ENCODE measurements around the gene ROCK2.
"Not testable (repeated sequence)": the region's sequence is repeated elsewhere in the genome, so short reads cannot be mapped to it uniquely, and the experiment has no call there.

Gene ROCK2

DNA sequence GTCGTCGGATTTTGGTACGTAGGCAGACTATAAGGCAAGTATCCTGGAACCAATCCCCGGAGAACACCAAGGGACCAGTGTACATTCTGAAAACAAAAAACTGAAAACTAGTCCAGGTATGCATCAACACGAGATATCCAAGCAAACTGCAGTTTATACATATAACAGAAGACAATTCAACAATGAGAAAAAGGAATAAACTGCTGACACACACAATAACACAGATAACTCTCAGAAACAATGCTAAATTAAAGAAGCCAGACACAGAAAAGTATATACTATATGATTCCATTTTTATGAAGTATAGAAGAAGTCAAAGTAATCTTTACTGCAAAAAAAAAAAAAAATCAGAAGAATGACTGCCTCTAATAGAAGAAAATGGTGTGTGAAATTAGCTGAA lies 5.9 kb downstream of the ROCK2 start:
- no peak for DNase-seq

DNA sequence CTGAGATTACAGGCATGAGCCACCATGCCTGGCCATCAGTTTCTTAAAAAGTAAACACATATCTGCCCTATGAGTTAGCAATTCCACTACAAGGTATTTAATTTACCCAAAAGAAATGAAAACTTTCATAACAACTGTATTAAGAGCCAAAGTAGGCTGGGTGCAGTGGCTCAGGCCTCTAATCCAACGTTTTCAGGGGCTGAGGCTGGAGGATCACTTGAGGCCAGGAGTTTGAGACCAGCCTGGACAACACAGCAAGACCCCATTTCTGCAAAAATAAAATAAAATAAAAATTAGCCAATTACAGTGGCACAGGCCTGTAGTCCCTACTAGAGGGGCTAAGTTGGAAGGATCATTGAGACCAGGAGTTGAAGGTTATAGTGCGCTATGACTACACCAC lies 6.5 kb downstream of the ROCK2 start:
- no peak for DNase-seq

DNA sequence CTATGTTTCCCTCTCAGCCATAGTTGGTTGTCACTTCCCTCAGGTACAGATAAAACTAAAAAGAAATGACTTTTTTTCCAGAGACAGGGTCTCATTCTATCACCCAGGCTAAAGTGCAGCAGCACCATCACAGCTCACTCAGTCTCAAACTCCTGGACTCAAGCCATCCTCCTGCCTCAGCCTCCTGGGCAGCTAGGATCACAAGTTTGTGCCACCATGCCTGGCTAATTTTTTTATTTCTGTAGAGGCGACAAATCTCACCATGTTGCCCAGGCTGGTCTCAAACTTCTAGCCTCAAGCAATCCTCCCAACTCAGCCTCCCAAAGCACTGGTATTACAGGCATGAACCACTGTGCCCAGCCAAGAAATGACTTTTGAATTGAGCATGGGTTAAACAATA lies 8.2 kb downstream of the ROCK2 start:
- DNase-seq = no peak

DNA sequence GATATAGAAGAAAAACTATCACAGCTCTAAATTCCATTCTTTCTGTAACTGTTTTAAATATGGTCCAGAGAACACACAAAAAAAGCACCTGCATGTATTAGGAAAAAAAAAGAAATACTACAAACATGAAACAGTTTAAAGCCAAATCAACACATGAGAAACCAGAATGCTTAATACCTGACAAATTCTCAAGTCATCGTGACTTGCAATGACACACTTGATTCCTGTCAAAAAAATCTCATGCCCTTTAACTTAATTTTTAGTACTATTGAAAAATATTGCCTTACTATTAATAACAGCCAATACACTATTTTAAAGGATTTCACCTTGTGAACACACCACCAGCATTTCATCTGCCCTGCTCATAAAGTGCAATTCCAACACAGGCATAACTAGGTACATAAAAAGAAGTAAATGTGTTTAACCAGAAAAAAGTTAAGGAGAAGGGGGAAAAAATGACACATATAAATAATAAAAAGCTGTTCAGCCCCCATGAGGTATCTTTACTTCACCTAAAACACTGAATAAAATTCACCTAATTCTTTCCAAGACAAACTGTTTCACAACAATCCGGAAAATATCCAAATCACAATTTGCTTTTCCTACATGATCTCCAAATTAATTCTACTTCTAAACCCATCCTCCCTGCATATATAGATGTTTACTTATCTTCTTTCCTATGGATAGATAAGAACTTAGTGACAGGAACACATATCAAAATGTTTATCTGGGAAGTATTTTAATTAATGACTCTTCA lies 10.8 kb downstream of the ROCK2 start:
- DNase-seq = no peak

DNA sequence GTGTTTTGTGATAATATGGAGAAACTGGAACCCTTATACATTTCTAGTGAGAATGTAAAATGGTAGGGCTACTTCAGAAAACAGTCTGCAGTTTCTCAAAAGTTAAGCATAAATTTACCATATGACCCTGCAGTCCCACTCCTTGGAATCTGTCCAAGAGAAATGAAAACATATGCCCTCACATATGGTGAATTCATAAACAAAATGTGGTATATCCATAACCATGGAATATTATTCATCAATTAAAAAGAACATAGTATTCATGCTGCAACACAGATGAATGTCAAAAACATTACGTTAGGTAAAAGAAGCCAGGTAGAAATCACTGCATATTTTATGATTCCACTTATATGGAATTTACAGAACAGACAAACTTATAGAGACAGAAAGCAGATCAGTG lies 11.8 kb downstream of the ROCK2 start:
- no peak for DNase-seq

DNA sequence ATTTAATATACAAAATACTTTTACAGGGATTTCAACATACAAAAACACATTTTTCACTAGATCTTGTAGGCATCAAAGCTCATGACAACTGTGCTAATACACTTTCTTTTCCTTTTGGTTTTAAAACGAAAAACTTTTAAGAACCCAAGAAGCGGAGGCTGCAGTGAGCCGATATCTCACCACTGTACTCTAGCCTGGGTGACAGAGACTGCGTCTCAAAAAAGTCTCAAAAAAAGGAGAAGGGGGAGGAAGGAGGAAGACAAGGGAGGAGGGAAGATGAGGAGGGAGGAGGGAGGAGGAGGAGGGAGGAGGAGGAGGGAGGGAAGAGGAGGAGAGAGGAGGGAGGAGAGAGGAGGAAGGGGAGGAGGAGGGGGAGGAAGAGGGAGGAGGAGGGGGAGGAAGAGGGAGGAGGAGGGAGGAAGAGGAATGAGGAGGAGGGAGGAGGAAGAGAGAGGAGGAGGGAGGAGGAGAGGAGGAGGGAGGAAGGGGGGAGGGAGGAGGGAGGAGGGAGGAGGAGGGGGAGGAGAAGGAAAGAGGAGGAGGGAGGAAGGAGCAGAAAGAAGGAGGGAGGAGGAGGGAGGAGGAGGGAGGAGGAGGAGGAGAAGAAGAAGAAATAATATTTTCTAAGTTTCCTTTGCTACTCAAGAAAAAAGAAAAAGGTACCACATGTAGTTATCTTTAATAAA lies 13.8 kb downstream of the ROCK2 start:
- no peak for DNase-seq

DNA sequence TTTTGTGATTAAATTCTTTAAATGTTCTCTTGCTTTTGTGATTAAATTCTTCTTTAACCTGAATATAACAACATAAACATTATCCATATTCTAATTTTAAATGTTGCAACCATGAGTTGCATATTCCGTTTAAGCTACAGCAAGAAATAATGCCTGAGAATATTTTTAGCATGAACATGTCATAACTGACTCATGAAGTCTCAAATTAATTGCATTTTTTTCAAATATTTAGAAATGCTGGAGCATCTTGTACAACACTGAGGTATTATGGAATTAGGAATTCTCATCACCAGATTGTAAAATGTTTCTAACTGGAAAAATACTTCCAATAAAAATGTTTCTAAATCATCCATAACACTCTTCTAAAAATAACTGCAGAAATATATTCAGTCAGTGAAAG lies 14.7 kb downstream of the ROCK2 start:
- DNase-seq = no peak

DNA sequence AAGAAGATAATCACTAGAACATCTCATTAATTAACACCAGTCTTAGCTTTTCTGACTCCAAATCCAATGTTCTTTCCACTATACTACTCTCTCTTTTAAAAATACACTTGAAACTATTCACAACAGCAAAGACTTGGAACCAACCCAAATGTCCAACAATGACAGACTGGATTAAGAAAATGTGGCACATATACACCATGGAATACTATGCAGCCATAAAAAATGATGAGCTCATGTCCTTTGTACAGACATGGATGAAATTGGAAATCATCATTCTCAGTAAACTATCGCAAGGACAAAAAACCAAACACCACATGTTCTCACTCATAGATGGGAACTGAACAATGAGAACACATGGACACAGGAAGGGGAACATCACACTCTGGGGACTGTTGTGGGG lies 15.9 kb downstream of the ROCK2 start:
- not testable (repeated sequence) for DNase-seq

DNA sequence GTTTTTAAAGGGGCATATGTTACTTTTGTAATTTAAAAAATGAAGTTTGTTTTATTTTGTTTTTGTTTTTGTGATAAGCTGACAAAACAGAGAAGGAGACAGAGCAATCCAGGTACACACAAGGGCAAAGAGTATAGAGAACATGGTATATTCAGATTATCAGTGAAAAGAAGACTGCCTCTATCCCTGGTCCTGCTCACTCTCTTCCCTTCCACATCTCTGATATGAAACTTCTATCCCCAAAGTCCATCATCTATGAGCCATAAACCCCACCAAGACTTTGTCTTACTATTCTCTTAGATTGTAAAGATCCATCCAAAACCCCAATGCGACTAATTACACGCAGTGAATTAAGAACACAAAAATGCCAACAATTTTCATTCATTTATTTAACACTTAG lies 16.6 kb downstream of the ROCK2 start:
- no peak for DNase-seq

DNA sequence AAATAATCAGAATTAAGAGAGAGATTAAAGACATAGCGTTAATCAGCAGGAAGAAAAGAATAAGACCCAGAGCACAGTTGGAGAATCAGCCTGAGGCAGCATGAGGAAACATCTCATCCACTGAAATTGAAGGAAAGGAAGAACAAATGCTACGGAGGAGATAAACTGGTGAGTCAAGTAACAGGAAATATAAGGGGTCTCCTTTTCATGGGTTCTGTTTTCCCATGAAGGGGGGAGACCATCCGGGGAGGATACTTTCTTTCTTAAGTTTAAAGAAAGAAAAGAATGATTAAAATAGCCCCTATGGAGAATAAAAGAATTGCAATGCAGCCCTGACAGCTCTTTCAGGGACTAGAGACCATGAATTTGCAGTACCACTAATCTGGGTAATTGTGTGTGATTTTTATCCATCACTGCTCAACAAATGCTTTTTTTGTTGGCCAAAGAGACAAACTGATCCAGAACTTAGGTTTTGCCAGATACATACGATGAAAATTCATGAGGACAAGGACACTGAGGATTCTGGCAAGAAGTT lies 17.7 kb downstream of the ROCK2 start:
- no peak for DNase-seq

DNA sequence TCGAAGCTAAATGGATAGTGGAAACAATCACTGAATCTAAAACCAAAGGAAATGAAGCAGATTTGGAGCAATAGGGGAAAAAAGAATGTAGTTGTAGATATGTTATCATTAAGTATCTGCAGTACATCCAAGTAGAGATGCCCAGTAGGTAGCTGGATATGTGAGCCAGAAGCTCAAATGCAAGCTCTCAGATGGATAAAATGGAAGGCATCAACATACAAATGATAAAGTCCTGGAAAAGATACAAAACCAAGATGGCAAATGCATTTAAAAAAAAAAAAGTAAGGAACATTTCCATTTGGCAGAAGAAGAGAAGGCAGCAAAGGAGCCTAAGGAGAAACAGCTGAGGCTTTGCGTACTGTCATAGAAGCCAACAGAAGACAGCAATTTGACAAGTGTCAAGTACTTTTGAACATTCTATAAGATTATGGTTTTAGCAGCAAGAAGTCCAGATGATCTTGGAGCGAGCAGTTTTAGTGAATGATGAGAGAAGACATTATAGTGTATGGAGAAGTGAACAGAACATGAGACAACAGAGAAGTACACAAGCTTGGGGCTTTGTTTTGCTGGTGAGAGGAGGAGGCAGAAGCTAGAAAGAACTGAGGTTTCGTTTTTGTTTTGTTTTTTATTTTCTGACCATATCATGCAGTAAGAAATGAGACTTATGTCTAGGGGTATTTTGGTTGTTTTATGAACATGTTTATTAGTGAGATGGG lies 18.3 kb downstream of the ROCK2 start:
- DNase-seq = no peak

DNA sequence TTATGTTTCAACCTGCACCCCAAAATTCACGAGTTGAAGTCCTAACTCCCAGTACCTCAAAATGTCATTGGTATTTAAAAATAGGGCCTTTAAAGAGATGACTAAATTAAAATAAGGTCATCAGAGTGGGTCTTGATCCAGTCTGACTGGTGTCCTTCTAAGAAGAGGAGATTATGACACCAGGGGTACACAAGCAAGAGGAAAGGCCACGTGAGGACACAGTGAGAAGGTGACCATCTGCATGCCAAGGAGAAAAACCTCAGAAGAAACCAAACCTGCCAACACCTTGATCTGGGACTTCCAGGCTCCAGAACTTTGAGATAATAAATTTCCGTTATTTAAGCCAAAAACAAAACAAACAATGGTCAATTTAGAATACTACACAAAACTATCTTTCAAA lies 22.6 kb downstream of the ROCK2 start:
- no peak for DNase-seq

DNA sequence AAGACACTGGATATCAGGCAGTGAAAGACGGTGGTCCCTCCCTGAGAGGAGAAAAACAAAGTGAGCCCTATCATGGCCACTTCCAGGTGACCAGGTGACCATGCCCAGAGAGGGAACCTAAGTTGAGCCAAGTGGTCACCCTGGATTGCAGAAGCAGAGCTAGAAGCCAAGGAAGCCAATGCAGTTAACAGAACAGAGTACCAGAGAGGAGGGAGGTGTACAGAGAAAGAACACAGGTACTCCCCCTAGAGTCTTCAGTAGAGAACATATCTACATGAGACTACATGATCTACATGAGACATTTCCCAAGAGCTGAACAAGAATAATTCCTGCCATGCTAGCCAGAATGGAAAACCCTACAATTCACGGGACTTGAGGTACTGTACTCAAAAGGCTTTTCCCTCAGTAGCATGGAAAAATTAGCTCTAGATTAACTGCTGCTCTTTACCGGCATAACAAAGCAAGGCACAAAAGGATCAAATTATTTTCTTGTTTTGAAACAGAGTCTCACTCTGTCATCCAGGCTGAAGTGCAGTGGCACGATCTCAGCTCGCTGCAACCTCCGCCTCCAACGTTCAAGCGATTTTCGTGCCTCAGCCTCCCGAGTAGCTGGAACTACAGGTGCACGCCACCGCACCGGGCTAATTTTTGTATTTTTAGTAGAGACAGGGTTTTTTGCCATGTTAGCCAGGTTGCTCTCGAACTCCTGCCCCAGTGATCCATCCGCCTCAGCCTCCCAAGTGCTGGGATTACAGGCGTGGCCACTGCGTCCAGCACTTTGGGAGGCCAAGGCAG lies 23.5 kb downstream of the ROCK2 start:
- DNase-seq = no peak

DNA sequence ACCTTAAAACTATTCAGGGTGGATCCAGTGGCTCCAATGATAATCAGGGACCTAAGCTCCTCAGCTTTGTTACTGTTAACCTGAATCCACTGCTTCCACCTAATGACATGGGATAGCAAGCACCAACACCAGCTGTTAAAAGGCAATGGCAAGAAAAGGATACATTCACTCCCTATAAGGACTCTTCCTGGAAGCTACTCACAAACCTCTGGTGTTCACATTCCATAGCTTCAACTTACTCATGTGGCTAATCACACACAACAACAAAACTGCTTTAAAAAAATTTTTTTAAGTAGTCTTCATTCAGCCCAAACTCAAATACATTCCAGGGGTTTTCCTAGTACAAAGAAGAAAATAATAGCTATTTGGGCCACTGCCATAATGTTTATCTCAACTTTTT lies 24.5 kb downstream of the ROCK2 start:
- no peak for DNase-seq

DNA sequence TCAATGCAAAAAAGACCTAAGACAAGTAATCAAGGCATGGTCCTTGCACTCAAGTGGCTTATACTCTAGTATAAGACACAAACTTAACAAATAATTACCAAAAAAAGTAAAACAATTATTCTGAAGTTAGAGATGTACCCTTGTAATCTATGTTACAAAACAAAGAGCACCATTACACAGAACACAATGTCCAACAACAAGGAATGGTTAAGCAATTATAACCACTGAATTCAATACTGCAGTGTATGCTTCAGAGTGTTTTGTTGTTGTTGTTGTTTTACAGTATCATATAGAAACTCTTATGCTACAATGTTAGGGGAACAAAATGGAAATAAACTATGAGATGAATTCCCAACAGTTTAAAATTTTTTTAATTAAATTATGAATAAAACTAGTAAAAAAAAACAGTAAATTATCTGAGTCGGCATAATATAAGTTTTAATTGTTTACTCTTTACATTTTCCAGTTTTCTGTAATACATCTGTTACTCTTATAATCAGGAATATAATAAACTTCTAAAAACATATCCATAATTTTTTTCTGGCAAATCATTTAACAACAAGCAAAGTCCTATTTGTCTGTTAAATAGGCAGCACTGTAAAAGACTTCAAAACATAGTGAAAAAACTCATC lies 29.2 kb downstream of the ROCK2 start:
- DNase-seq = no peak

DNA sequence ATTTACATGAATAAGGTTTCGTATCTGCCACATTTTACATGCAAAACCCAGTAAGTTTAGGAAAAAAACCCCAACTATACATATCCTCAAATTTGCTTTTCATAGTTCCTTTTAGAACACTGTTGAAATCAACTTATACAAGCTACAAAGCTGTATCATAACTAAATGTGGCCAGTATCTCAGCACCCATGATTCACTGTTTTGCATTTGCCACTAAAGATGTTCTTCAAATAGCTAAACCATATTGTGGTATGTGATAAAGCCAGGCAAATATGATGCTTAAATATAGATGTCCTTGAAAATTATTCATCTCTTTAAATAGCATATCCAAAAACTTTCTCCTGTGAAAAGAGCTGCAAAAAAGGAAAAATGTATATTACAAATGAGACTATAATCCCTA lies 29.9 kb downstream of the ROCK2 start:
- no peak for DNase-seq

DNA sequence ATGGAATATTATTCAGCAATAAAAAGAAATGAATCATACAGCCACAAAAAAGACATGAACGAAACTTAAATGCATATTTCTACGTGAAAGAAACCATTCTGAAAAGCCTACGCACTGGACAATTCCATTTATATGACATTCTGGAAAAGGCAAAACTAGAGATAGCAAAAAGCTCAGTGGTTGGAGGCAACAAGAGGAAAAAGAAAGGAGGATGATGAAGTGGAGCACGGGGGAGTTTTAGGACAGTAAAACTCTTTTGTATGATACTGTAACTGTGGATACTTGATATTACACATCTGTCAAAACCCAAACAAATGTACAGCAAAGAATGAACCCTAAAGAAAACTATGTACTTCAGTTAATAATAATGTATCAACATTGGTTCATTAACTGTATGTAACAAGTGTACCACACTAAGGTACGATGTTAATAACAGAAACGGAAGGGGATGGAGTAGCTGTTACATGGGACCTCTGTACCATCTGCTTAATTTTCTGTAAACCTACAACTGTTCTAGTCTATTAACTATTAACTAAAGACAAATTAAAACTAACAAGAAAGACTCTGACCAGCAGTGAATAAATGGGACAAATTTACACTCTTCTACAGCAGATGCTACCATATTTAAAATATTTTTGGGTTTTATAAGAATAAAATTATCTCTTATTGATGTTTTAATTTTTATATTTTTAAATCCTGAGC lies 31.5 kb downstream of the ROCK2 start:
- no peak for DNase-seq

DNA sequence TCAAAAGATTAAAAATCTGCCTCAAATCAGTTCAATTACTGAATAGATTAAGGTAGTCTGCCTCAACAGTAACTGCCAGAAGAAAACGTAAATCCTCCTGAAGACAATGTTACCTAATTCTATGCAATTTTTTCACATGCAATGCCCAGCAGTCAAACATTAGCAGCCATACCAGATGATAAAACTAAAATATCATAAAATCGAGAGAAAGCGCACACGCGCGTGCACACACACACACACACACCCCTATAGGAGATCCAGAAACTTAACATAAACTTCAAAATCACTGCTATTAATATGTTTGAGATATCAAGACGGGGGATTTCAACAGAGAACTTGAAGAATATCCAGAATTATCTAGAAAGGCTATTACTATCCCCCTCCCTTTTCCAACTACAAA lies 32.9 kb downstream of the ROCK2 start:
- DNase-seq = no peak

DNA sequence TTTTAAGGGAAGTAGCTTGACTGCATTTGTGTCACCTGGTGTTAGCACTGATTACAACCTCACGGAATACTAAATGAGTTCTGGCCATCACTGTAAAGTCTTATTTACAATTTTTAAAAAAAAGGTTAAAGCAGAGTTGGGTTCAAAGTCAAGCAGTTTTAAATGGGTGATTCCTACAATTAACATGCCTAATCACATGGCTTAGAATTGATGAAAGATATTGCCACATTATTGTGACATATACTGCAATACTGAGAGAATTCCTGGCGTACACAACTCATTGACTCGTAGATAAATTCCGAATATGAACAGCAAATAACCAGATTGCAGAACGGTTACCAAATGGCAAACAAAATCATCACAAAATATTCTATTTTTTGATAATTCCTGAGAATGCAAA lies 34.2 kb downstream of the ROCK2 start:
- DNase-seq = no peak

DNA sequence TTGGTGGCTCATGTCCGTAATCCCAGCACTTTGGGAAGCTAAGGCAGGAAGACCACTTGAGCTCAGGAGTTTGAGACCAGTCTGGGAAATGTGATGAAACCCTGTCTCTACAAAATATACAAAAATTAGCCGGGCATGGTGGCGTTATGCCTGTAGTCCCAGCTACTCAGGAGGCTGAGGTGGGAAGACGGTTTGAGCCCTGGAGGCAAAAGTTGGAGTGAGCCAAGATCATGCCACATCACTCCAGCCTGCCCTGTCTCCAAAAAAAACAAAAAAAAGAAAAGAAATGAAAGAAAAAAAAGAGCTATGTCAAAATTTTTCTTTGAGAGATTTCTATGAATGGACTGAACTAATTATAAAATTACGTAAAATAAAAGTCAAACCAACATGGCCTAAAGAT lies 34.7 kb downstream of the ROCK2 start:
- DNase-seq = no peak

DNA sequence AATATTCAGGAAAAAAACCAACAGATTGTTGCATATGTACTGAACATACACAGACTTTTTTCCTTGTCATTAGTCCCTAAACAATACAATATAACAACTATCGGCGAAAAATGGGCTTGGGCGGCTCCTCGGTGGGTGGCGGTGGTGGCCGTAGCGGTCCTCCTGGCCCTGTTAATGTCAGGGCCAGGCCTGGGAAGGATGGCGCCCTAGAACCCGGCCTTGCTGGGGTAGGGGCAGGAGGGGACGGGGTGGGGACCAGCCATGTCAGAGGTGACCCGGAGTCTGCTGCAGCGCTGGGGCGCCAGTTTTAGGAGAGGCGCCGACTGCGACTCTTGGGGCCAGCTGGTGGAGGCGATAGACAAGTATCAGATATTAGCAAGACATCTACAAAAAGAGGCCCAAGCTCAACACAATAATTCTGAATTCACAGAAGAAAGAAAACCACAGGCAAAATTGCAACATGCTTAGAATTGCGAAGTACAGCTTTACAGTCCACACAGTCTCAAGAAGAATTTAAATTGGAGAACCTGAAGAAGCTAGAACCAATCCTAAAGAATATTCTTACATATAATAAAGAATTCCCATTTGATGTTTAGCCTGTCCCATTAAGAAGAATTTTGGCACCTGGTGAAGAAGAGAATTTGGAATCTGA lies 36.5 kb downstream of the ROCK2 start:
- DNase-seq = no peak

Measured in left hindlimb (tissue), 1 donor.